Fibroblast of the aortic adventitia (primary cell): ENCODE measurements around the gene PON1. TPM values are rescaled to one million over a fixed set of nuclear protein-coding genes. Genes with fewer than 3 reads are reported as not detected.
A peak's percentile ranks its signal among the peaks of the same experiment; 100 is the strongest.

Experiments
- DNase-seq: peaks from one replicate; pipeline ENCODE4 v3.0.0-alpha.2; 2010; ENCODE audit warnings: low read depth
- H3K4me3 ChIP-seq: 2 replicates; pipeline ENCODE4 v1.5.1; 2011; ENCODE audit warnings: low read depth, mild to moderate bottlenecking, control low read depth, low read length, moderate library complexity
- total RNA-seq: library from RNA; depleted of rRNA; stranded (reverse); fragments of >200 nt; gene quantifications from 2 replicates; pipeline ENCODE4 v1.2.3, GENCODE V29; 2012; ENCODE audit warnings: low replicate concordance
- TF ChIP-seq, protein P1 (sequence below): IDR thresholded peaks from 2 replicates; pipeline ENCODE4 v1.5.1; 2011; ENCODE audit warnings: mild to moderate bottlenecking, low read length, control low read depth, inconsistent platforms; ENCODE audit not compliant: insufficient read depth

Gene PON1
- total RNA-seq, 1 donor, result not detected

DNA sequence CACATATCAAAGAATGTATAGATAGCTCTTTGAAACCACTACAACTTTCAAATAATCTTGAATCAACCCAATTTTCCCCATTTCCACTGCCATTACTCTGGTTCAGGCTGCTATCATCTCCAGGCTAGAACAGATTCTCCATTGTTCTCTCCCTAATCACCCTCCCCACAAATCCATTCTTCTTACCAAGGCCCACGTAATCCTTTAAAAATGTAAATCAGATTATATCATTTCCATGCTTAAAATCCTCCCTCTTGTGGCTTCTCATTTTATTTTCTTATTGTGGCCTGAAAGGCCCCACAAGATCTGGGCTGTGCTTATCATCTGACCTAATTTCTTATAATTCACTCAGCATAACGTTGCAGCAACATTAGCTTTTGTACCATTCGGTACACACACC lies 3.0 kb upstream of the PON1 start:
- TF ChIP-seq, protein P1, sequence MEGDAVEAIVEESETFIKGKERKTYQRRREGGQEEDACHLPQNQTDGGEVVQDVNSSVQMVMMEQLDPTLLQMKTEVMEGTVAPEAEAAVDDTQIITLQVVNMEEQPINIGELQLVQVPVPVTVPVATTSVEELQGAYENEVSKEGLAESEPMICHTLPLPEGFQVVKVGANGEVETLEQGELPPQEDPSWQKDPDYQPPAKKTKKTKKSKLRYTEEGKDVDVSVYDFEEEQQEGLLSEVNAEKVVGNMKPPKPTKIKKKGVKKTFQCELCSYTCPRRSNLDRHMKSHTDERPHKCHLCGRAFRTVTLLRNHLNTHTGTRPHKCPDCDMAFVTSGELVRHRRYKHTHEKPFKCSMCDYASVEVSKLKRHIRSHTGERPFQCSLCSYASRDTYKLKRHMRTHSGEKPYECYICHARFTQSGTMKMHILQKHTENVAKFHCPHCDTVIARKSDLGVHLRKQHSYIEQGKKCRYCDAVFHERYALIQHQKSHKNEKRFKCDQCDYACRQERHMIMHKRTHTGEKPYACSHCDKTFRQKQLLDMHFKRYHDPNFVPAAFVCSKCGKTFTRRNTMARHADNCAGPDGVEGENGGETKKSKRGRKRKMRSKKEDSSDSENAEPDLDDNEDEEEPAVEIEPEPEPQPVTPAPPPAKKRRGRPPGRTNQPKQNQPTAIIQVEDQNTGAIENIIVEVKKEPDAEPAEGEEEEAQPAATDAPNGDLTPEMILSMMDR, result no peak
- peak; percentile 4 for DNase-seq

GRCh38 chr7:95323410-95324129 lies 762 bp downstream of the PON1 start:
- TF ChIP-seq, protein P1, result no peak
- no peak overlapping the region for H3K4me3 ChIP-seq

More for the DNA sequence above, 3.0 kb upstream of the PON1 start:
- H3K4me3 ChIP-seq, result no peak overlapping the region

DNA sequence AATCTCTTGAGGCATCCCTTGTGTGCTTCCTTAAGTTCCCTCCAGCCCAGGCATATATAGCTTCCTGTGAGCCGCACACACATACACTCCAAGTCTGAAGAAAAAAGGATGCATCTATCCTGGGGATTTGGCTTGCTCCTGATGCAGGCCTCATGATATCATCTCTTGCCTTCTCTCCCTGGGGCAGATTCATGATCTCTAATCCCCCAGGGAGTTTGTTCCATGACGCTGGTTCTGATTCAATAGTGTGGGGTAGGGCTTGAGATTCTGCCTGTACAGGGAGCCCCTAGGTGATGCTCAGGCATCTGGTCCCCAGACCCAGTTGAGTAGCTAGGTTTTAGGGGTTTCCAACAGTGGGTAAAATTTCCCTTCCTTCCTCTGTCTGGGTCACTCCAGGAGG lies 1.5 kb downstream of the PON1 start:
- TF ChIP-seq, protein P1, result no peak
- no peak overlapping the region for H3K4me3 ChIP-seq
- DNase-seq, result no peak

More at GRCh38 chr7:95323410-95324129, 762 bp downstream of the PON1 start:
- DNase-seq, result no peak

GRCh38 chr7:95322396-95322795 lies 1.9 kb downstream of the PON1 start:
- H3K4me3 ChIP-seq, result no peak overlapping the region
- TF ChIP-seq, protein P1, result no peak
- DNase-seq, result no peak

GRCh38 chr7:95321720-95322119 lies 2.6 kb downstream of the PON1 start:
- no peak for DNase-seq
- TF ChIP-seq, protein P1, result no peak
- no peak overlapping the region for H3K4me3 ChIP-seq

DNA sequence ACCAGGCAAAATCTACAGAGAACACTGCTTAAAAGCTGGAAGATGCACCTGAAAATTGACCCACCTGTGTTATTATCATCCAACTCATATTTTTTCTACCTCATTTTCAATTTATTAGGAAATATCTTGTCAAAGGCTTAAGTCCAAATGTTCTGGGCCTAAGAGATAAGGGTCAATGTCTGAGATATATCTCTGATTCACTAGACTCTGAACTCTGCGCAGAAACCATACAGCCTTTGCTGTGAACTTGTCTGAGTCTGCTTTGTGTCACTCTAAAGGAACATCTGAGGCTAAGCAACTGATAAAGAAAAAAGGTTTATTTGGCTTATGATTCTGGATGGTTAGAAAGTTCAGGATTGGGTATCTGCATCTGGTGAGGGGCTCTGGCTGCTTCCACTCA lies 3.7 kb downstream of the PON1 start:
- H3K4me3 ChIP-seq, result no peak overlapping the region
- TF ChIP-seq, protein P1, result no peak
- DNase-seq, result no peak

- TF ChIP-seq, protein P1, result no peak
- H3K4me3 ChIP-seq, result no peak overlapping the region
- DNase-seq, result no peak
Observed at GRCh38 chr7:95319570-95319969, 4.8 kb downstream of the PON1 start.
